ENCODE results near the gene DIRAS1.
A peak's percentile ranks its signal among the peaks of the same experiment; 100 is the strongest.

The DIRAS1 gene

DNA sequence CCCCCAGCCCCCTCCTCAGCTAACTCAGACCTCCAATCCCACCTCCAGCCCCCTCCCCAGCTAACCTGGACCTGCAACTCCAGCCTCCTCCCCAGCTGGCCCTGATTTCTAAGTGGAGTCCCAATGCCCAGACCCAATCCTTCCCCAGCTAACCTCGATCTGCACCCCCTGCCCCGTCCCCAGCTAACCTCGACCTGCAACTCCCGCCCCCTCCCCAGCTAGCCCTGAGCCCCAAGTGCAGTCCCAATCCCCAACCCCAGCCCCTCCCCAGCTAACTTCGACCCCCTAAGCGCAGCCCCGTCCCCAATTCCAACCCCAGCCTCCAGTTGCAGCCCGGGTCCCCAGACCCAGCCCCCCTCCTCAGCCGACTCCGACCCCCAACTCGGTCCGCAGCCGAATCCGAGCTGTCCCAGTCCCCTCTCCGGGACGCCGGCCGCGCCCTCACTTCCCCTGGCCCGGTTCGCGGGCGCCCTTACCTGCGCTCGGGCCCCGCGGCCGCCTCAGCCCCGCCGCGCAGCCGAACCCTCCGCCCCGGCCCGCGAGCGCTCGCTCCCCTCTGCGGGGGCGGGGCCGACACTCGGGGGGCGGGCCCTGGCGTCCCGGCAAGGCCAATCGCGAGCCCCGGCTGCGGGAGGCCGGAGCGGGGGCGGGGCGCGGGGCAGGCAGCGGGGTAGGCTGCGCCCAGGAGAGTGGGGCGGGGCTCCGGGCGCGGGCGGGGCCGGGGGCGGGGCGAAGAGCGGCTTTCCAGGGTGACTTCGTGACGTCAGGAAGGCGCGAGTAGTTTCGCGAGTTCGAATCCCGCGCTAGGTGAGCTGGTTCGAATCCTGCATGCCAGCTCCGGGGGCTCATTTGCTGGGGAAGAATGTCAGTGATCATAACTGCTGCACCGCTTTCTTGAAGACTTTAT is 18.7 kb downstream of the DIRAS1 start, which contains the start of gene GNG7:
GNG7 (minus strand) TSS at position 525 of the 907 bp plus-strand sequence. CDS start 182,006 bp downstream, outside the sequence.
- Histone ChIP-seq H3K4me2 (peak within 1 kb of the TSS; percentile 98), H4K20me1 (no peaks in the 10 kb centered on the region), H3K9me3 (no peaks in the 10 kb centered on the region), H3K4me3 (peak within 1 kb of the TSS; percentile 78), H3K27me3 (no peaks in the 10 kb centered on the region), H3K4me1 (peaks cover 50% of the 10 kb centered on the region), H3K27ac (peak within 1 kb of the TSS; percentile 99), H3K9ac (peak within 1 kb of the TSS; percentile 81), H3K36me3 (no peaks in the 10 kb centered on the region)
- no peak for TF ChIP-seq Cebpa-rat (IDR thresholded peaks at IDR 0.05)

GRCh38 chr19:2701361-2702169 is 19.6 kb downstream of the DIRAS1 start:
- Histone ChIP-seq H3K9ac (peak overlapping the region; percentile 81), H3K27ac (peak overlapping the region; percentile 99), H3K36me3 (no peaks in the 10 kb centered on the region), H3K4me1 (peaks cover 59% of the 10 kb centered on the region), H3K4me3 (peak overlapping the region; percentile 78), H4K20me1 (no peaks in the 10 kb centered on the region), H3K4me2 (peak overlapping the region; percentile 98), H3K9me3 (no peaks in the 10 kb centered on the region), H3K27me3 (no peaks in the 10 kb centered on the region)
- no peak for TF ChIP-seq Cebpa-rat (IDR thresholded peaks at IDR 0.05)

- peak overlapping the region; percentile 98 for H3K4me2 ChIP-seq
- no peaks in the 10 kb centered on the region for H3K9me3 ChIP-seq
- no peak for TF ChIP-seq Cebpa-rat (IDR thresholded peaks at IDR 0.05)
- no peaks in the 10 kb centered on the region for H3K27me3 ChIP-seq
- H3K27ac ChIP-seq, result peak overlapping the region; percentile 99
- no peaks in the 10 kb centered on the region for H3K36me3 ChIP-seq
- H3K4me3 ChIP-seq, result peak overlapping the region; percentile 78
- peak overlapping the region; percentile 81 for H3K9ac ChIP-seq
- H4K20me1 ChIP-seq, result no peaks in the 10 kb centered on the region
- H3K4me1 ChIP-seq, result peaks cover 66% of the 10 kb centered on the region
These were observed 20.4 kb downstream of the DIRAS1 start for GRCh38 chr19:2700660-2701360.

- Histone ChIP-seq H3K9ac (peak overlapping the region; percentile 81), H3K27ac (peak overlapping the region; percentile 99), H3K9me3 (no peaks in the 10 kb centered on the region), H3K4me3 (peak overlapping the region; percentile 78), H3K4me2 (peak overlapping the region; percentile 98), H3K36me3 (no peaks in the 10 kb centered on the region), H3K27me3 (no peaks in the 10 kb centered on the region), H4K20me1 (no peaks in the 10 kb centered on the region), H3K4me1 (peaks cover 78% of the 10 kb centered on the region)
- TF ChIP-seq Cebpa-rat (IDR thresholded peaks at IDR 0.05), result no peak
These were observed 21.6 kb downstream of the DIRAS1 start for GRCh38 chr19:2699413-2700140.

DNA sequence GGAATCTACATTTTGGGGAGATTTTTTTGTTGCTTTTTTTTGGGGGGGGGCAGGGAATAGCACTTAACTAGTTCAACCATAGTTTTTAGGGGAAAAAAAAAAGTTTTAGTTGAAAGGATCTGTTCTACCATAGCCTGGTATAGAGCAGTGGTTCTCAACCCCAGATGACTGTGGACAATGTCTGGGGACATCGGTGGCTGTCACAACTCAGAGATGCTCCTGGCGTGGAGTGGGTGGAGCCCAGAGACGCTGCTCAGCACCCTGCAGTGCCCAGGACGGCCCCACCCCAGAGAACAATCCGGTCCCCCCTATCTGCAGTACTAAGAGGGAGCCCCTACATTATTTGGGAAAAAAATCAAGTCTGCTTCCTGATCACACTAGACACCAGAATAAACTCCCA is 27.0 kb downstream of the DIRAS1 start:
- no peaks in the 10 kb centered on the region for H4K20me1 ChIP-seq
- H3K36me3 ChIP-seq, result peaks cover 38% of the 10 kb centered on the region
- no peak for TF ChIP-seq Cebpa-rat (IDR thresholded peaks at IDR 0.05)
- H3K27ac ChIP-seq, result peak overlapping the region; percentile 99
- H3K27me3 ChIP-seq, result no peaks in the 10 kb centered on the region
- peaks cover 72% of the 10 kb centered on the region for H3K4me1 ChIP-seq
- H3K4me2 ChIP-seq, result peak overlapping the region; percentile 98
- peaks cover 28% of the 10 kb centered on the region for H3K9me3 ChIP-seq
- H3K4me3 ChIP-seq, result peak overlapping the region; percentile 54
- H3K9ac ChIP-seq, result peak overlapping the region; percentile 83

- H3K4me1 ChIP-seq, result peaks cover 67% of the 10 kb centered on the region
- peak overlapping the region; percentile 98 for H3K4me2 ChIP-seq
- peaks cover 43% of the 10 kb centered on the region for H3K36me3 ChIP-seq
- H3K9me3 ChIP-seq, result peaks cover 32% of the 10 kb centered on the region
- no peaks in the 10 kb centered on the region; the same call in 1 of the 2 replicates for H4K20me1 ChIP-seq
- H3K27ac ChIP-seq, result peak overlapping the region; percentile 99
- peak overlapping the region; percentile 83 for H3K9ac ChIP-seq
- no peaks in the 10 kb centered on the region for H3K27me3 ChIP-seq
- peak overlapping the region; percentile 54 for H3K4me3 ChIP-seq
- no peak for TF ChIP-seq Cebpa-rat (IDR thresholded peaks at IDR 0.05)
These were observed 27.5 kb downstream of the DIRAS1 start for GRCh38 chr19:2693492-2694160.

DNA sequence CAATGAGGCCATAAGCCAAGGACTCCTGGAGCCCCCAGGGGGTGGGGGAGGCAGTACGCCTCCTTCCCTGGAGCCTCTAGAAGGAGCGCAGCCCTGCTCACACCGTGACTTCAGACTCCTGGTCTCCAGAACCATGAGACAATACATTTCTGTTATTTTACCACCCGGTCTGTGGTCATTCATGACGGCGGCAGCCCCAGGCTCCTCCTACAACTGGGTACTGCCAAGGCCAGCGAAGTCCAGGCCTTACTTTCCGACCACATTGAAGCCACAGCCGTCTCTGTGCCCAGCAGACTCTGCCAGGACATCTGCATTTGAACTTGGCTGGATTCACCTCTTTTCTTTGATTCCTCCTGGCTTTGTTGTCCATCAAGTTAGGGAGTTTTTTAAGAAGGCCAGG is 29.2 kb downstream of the DIRAS1 start:
- Histone ChIP-seq H3K36me3 (peaks cover 59% of the 10 kb centered on the region), H3K4me2 (no peak overlapping the region), H3K9ac (no peak overlapping the region), H3K4me1 (peaks cover 50% of the 10 kb centered on the region), H4K20me1 (no peaks in the 10 kb centered on the region; the same call in 1 of the 2 replicates), H3K27me3 (no peaks in the 10 kb centered on the region), H3K9me3 (peaks cover 48% of the 10 kb centered on the region), H3K27ac (peak overlapping the region; percentile 39; the same call in 1 of the 2 replicates), H3K4me3 (no peak overlapping the region)
- no peak for TF ChIP-seq Cebpa-rat (IDR thresholded peaks at IDR 0.05)

GRCh38 chr19:2690856-2691255 is 30.3 kb downstream of the DIRAS1 start:
- peaks cover 1% of the 10 kb centered on the region; the same call in 1 of the 2 replicates for H4K20me1 ChIP-seq
- TF ChIP-seq Cebpa-rat (IDR thresholded peaks at IDR 0.05), result no peak
- H3K4me2 ChIP-seq, result no peak overlapping the region
- no peaks in the 10 kb centered on the region for H3K27me3 ChIP-seq
- peak overlapping the region; percentile 9; the same call in 1 of the 2 replicates for H3K27ac ChIP-seq
- peaks cover 70% of the 10 kb centered on the region for H3K36me3 ChIP-seq
- no peak overlapping the region for H3K4me3 ChIP-seq
- H3K9ac ChIP-seq, result no peak overlapping the region
- H3K9me3 ChIP-seq, result peaks cover 59% of the 10 kb centered on the region
- peaks cover 45% of the 10 kb centered on the region for H3K4me1 ChIP-seq
